HepG2 (cell line): ENCODE data around the gene ZFPL1. TPM values are rescaled to one million over a fixed set of nuclear protein-coding genes. Genes with fewer than 3 reads are reported as not detected.

Source experiments
- ASH2L ChIP-seq: fragments of 300-600, 200-600 bp; sonication (generic); IDR thresholded peaks from 2 replicates; pipeline ENCODE4 v1.7.0; 2017; ENCODE audit warnings: low read depth, mild to moderate bottlenecking, moderate library complexity, mixed read lengths, low read length; ENCODE audit not compliant: insufficient read length
- BRD4 ChIP-seq: sonication (generic); formaldehyde crosslinking; IDR thresholded peaks from 2 replicates; pipeline ENCODE4 v1.4.0; 2020; ENCODE audit warnings: missing genetic modification reagents
- EED ChIP-seq: sonication (generic); formaldehyde crosslinking; IDR thresholded peaks from 2 replicates; pipeline ENCODE4 v1.5.0; 2020; ENCODE audit warnings: mild to moderate bottlenecking, missing genetic modification reagents
- HNRNPK ChIP-seq: fragments of 200-400 bp; formaldehyde crosslinking; IDR thresholded peaks from 2 replicates; pipeline ENCODE4 v1.6.1; 2018; ENCODE audit warnings: low read length, low read depth, moderate library complexity, mild to moderate bottlenecking; ENCODE audit not compliant: poor library complexity, severe bottlenecking
- ISL2 ChIP-seq: sonication (generic); formaldehyde crosslinking; IDR thresholded peaks from 2 replicates; pipeline ENCODE4 v1.5.0; 2020; ENCODE audit warnings: missing genetic modification reagents
- MAF1 ChIP-seq: sonication (generic); formaldehyde crosslinking; IDR thresholded peaks from 2 replicates; pipeline ENCODE4 v1.5.0; 2020; ENCODE audit warnings: missing genetic modification reagents, borderline replicate concordance
- MLLT10 ChIP-seq: sonication (generic); formaldehyde crosslinking; IDR thresholded peaks from 2 replicates; pipeline ENCODE4 v1.4.0; 2020; ENCODE audit warnings: missing genetic modification reagents
- MZF1 ChIP-seq: sonication (generic); formaldehyde crosslinking; IDR thresholded peaks from 2 replicates; pipeline ENCODE4 v1.8.1; 2023; ENCODE audit warnings: mild to moderate bottlenecking, missing genetic modification reagents, borderline replicate concordance
- PATZ1 ChIP-seq: sonication (generic); formaldehyde crosslinking; IDR thresholded peaks from 2 replicates; pipeline ENCODE4 v1.4.0; 2020; ENCODE audit warnings: missing genetic modification reagents
- RORA ChIP-seq: sonication (generic); formaldehyde crosslinking; IDR thresholded peaks from 2 replicates; pipeline ENCODE4 v1.5.0; 2020; ENCODE audit warnings: mild to moderate bottlenecking, missing genetic modification reagents, moderate library complexity
- SP140L ChIP-seq: sonication (generic); formaldehyde crosslinking; IDR thresholded peaks from 2 replicates; pipeline ENCODE4 v1.4.0; 2020; ENCODE audit warnings: missing genetic modification reagents, borderline replicate concordance
- SUZ12 ChIP-seq: fragments of 150-350 bp; IDR thresholded peaks from 2 replicates; pipeline ENCODE4 v1.6.1; 2014; ENCODE audit warnings: low read depth, low read length
- ZNF124 ChIP-seq: sonication (generic); formaldehyde crosslinking; IDR thresholded peaks from 2 replicates; pipeline ENCODE4 v1.4.0; 2020; ENCODE audit warnings: missing genetic modification reagents
- ZNF17 ChIP-seq: sonication (generic); formaldehyde crosslinking; IDR thresholded peaks from 2 replicates; pipeline ENCODE4 v1.5.0; 2020; ENCODE audit warnings: mild to moderate bottlenecking, missing genetic modification reagents
- ZNF589 ChIP-seq: sonication (generic); formaldehyde crosslinking; conservative IDR thresholded peaks from 2 replicates; pipeline ENCODE4 v1.8.0; 2022; ENCODE audit warnings: mild to moderate bottlenecking, moderate library complexity, missing genetic modification reagents
- ZNF619 ChIP-seq: sonication (generic); formaldehyde crosslinking; IDR thresholded peaks from 2 replicates; pipeline ENCODE4 v1.4.0; 2020; ENCODE audit warnings: mild to moderate bottlenecking, missing genetic modification reagents
- ZNF879 ChIP-seq: sonication (generic); formaldehyde crosslinking; IDR thresholded peaks from 2 replicates; pipeline ENCODE4 v1.8.1; 2023; ENCODE audit warnings: missing genetic modification reagents
- ZNF883 ChIP-seq: sonication (generic); formaldehyde crosslinking; IDR thresholded peaks from 2 replicates; pipeline ENCODE4 v1.5.1; 2020; ENCODE audit warnings: mild to moderate bottlenecking, missing genetic modification reagents; ENCODE audit errors: not compliant biosample characterization
- polyA plus RNA-seq, 8 experiments: library from polyadenylated mRNA; depleted of rRNA in 3 of 8; stranded (reverse) in 7 of 8; unstranded in 1 of 8; fragments of >200 nt; fragmentation: Illumina TruSeq in 4 of 8; extraction: Trizol in 4 of 8; gene quantifications; 2 replicates each; pipeline versions ENCODE4 v1.2.1 to v1.2.3, GENCODE V29; 2011 to 2016; ENCODE audit warnings: low read depth in 4 of 8, missing spikeins in 1 of 8, mixed read lengths in 1 of 8; ENCODE audit not compliant: insufficient read depth in 1 of 8
- total RNA-seq, 5 experiments: library from RNA; depleted of rRNA; stranded (reverse); fragments of >200 nt; fragmentation: Illumina TruSeq; extraction: Trizol; gene quantifications; 2 replicates each; pipeline ENCODE4 v1.2.3, GENCODE V29; 2016; ENCODE audit warnings: low read depth in 1 of 5
- TF ChIP-seq, protein P1 (sequence below), 2 experiments: sonication (generic) in 1 of 2; formaldehyde crosslinking in 1 of 2; IDR thresholded peaks; 2 replicates each; pipeline versions ENCODE4 v1.6.1 to v1.9.0; 2014 to 2022; ENCODE audit warnings: antibody characterized with exemption in 1 of 2, borderline replicate concordance in 1 of 2, inconsistent platforms in 1 of 2, low read depth in 1 of 2, missing genetic modification reagents in 1 of 2
- TF ChIP-seq, protein P2 (sequence below): sonication (generic); formaldehyde crosslinking; IDR thresholded peaks from 2 replicates; pipeline ENCODE4 v1.5.1; 2020; ENCODE audit warnings: mild to moderate bottlenecking, missing genetic modification reagents, borderline replicate concordance

Gene ZFPL1
- total and polyA plus RNA-seq, 2 of the 13 experiments (the other 11 are each of a cell fraction or from before 2014, with no cell fraction given), result 32.2 to 56.0 TPM

- TF ChIP-seq ASH2L (no peak), SP140L (0 out of 2 replicates have a peak, but pooled peaks have one; percentile 28), MZF1 (peak; percentile 83; the same call in 1 of the 2 replicates), HNRNPK (peak; percentile 70), EED (CRISPR knock-in tag) (no peak), ZNF883 (no peak), BRD4 (CRISPR knock-in tag) (peak; percentile 74; the same call in 1 of the 2 replicates), MLLT10 (CRISPR knock-in tag) (no peak), ZNF17 (CRISPR knock-in tag) (no peak), ZNF124 (CRISPR knock-in tag) (peak; percentile 76), MAF1 (peak; percentile 37; the same call in 1 of the 2 replicates), ISL2 (CRISPR knock-in tag) (peak; percentile 43; the same call in 1 of the 2 replicates), SUZ12 (no peak), ZNF589 (CRISPR knock-in tag) (peak; percentile 38; the same call in 1 of the 2 replicates), RORA (no peak), ZNF879 (CRISPR knock-in tag) (no peak), ZNF619 (no peak), PATZ1 (CRISPR knock-in tag) (peak; percentile 81)
- TF ChIP-seq, protein P1, sequence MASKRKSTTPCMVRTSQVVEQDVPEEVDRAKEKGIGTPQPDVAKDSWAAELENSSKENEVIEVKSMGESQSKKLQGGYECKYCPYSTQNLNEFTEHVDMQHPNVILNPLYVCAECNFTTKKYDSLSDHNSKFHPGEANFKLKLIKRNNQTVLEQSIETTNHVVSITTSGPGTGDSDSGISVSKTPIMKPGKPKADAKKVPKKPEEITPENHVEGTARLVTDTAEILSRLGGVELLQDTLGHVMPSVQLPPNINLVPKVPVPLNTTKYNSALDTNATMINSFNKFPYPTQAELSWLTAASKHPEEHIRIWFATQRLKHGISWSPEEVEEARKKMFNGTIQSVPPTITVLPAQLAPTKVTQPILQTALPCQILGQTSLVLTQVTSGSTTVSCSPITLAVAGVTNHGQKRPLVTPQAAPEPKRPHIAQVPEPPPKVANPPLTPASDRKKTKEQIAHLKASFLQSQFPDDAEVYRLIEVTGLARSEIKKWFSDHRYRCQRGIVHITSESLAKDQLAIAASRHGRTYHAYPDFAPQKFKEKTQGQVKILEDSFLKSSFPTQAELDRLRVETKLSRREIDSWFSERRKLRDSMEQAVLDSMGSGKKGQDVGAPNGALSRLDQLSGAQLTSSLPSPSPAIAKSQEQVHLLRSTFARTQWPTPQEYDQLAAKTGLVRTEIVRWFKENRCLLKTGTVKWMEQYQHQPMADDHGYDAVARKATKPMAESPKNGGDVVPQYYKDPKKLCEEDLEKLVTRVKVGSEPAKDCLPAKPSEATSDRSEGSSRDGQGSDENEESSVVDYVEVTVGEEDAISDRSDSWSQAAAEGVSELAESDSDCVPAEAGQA (IDR thresholded peaks at IDR 0.05; ENCODE audit: low read depth), result no peak
- TF ChIP-seq, protein P1 (CRISPR knock-in tag; IDR thresholded peaks at IDR 0.05; ENCODE audit: borderline replicate concordance), result 0 out of 2 replicates have a peak, but pooled peaks have one; percentile 44
- TF ChIP-seq, protein P2, sequence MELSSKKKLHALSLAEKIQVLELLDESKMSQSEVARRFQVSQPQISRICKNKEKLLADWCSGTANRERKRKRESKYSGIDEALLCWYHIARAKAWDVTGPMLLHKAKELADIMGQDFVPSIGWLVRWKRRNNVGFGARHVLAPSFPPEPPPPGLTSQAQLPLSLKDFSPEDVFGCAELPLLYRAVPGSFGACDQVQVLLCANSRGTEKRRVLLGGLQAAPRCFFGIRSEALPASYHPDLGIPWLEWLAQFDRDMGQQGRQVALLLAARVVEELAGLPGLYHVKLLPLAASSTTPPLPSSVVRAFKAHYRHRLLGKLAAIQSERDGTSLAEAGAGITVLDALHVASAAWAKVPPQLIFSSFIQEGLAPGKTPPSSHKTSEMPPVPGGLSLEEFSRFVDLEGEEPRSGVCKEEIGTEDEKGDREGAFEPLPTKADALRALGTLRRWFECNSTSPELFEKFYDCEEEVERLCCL (CRISPR knock-in tag), result no peak
These were observed 28.7 kb downstream of the ZFPL1 start (continued) for GRCh38 chr11:65112546-65113360.
